GM10266 (cell line): ENCODE data around the gene SLC30A2.

Experiments
- DNase-seq: peaks from one replicate; pipeline ENCODE4 v3.0.0; 2012; ENCODE audit errors: extremely low spot score
- CTCF ChIP-seq: IDR thresholded peaks from 2 replicates; pipeline ENCODE4 v1.5.1; 2012; ENCODE audit warnings: mild to moderate bottlenecking, low read depth; ENCODE audit not compliant: control insufficient read depth, insufficient read depth; ENCODE audit errors: missing control alignments

The SLC30A2 gene

GRCh38 chr1:26032656-26033357, 13.1 kb downstream of the SLC30A2 start:
- no peak for DNase-seq
- TF ChIP-seq CTCF, result no peak

- no peak for DNase-seq
These were observed 14.2 kb downstream of the SLC30A2 start for GRCh38 chr1:26031611-26032220.

GRCh38 chr1:26031196-26031595, 14.7 kb downstream of the SLC30A2 start:
- TF ChIP-seq CTCF, result no peak
- no peak for DNase-seq

More at GRCh38 chr1:26031611-26032220, 14.2 kb downstream of the SLC30A2 start:
- no peak for TF ChIP-seq CTCF

- DNase-seq, result no peak
- no peak for TF ChIP-seq CTCF
These were observed 15.9 kb downstream of the SLC30A2 start for GRCh38 chr1:26029864-26030481.

GRCh38 chr1:26029054-26029863, 16.7 kb downstream of the SLC30A2 start:
- no peak for DNase-seq
- TF ChIP-seq CTCF, result no peak

- no peak for DNase-seq
- TF ChIP-seq CTCF, result no peak
These were observed 17.4 kb downstream of the SLC30A2 start for GRCh38 chr1:26028490-26028980.
